Suppressor macrophage treated with lipopolysaccharide for 1 hour (primary cell): ENCODE data around the gene MCRIP1.
A peak's percentile ranks its signal among the peaks of the same experiment; 100 is the strongest.

Source experiments
- DNase-seq, 3 donors: peaks; one replicate each; pipeline ENCODE4 v3.0.0-alpha.2; 2020 to 2022

The MCRIP1 gene

DNA sequence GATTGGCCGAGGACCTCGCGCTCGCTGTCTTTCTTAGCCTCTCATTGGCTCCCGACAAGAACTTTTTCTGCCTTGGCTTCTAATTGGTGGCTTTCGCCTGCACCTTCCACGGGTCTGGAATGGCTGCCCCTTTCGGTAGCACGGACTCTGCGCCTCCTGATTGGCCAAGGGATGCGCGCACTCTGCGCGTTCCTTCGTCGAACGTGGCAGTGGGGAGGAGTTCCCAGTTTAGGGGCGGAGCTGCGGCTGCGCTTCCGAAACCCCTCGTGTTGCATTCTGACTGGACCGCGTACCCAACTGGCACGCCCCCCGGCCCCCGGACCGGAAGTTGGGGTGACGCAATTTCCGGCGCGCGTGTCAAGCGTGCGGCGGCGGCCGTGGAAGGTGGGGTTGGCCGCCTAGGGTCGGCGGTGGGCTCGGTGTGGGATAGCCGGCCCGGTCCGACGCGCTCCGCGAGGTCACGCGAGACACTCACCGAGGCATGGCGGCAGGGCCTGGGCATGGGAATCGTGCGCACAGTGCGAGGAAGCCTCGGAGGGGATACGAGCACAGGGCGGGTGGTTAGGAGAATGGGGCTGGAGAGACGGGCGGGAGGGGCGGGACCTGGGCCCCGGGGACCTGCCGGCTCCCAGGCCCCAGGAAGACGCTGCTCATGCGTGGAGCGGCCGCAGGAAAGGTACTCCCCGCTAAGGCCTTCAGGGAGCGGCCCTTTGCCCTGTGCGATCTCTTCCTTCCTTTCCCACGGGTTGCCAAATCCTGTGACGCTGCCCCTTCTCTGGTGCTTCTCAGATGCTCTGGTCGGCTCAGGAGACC, 27.9 kb upstream of the MCRIP1 start:
- peak; percentile 100 for DNase-seq

DNA sequence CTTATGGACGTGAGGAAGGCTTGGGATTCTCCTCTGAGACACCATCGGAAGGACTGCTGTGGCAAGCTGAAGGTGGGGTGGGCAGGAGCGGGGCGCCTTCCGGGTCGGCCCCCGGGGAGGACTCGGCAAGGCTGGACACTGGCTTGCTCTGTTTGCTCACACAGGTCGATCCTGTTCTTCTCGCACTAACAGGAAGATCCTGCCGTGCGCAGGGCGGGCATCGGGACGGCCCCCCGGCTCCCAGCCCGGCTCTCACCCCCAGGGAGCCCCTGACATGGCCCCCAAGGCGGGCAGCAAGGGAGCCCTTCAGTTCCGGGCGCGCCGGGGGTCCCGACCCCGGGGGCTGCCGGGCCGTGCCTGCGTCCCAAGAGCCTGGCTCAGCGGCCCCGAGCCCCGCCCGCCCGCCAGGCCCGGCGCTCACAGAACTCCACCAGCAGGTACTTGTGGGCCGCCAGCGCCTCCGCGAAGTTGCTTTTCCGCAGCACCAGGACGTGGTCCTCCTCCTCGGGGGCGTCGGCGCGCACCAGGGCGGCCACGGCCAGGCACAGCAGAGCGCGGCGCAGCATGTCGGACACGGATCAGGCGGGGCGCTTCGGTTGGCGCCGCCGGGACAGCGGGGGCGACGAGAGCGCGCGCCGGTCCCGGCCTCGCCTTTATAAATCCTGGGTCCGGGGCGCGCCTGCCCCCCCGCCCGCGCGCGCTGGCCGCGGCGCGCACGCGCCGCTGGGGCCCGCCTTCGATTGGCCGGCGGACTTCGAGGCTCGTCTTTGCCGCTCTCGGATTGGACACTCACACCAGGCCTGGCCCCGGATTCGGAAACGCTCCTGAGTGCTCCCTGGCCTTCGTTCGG, 27.0 kb upstream of the MCRIP1 start, which contains the start of gene P4HB:
Gene P4HB, minus strand, starts transcription at position 630 of the 850 bp plus-strand sequence. Its CDS starts 64 bp downstream, at position 566.
- DNase-seq = peak in 1 of 3 donors; percentile 99

DNA sequence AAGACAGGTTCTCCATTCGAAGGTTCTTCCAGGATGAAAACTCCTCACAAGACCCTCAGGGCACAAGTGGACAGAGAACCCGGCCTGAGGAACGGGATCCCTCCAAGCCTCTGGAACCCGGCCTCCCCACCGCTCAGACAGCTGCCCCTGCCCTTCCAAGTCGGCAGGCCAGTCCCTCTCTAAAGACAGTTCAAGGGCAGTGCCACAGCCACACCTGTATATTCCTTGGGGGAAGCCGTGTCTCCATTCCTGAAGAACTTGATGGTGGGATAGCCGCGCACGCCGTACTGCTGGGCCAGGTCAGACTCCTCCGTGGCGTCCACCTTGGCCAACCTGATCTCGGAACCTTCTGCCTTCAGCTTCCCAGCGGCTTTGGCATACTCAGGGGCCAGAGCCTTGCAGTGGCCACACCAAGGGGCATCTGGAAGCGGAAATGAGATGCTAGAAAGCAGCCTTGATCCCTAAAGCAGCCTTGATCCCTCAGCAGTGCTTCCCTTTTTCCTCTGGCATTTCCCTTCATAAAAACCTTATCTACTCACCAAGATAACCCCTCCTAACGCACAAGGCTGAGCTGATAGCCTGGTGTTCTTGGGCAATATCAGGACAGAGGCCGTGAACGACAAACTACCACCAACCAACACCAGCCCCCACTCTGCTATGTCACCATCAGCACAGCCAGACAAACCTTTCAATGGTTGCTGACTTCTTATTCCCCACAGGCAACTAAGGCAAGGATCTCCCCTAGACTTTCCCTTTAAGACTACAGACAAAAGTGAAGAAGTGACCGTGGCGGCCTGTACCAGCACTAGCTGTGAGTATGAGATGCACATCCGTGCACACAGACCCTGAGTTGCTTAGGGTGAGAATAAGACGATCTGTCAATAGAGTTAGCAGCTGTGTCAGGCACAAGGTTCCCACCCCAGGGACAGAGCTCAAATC, 26.1 kb upstream of the MCRIP1 start:
- DNase-seq = peak; percentile 36 to 51 (median 51)

- no peak for DNase-seq
Measured at GRCh38 chr17:81858170-81858966, 25.3 kb upstream of the MCRIP1 start.

DNA sequence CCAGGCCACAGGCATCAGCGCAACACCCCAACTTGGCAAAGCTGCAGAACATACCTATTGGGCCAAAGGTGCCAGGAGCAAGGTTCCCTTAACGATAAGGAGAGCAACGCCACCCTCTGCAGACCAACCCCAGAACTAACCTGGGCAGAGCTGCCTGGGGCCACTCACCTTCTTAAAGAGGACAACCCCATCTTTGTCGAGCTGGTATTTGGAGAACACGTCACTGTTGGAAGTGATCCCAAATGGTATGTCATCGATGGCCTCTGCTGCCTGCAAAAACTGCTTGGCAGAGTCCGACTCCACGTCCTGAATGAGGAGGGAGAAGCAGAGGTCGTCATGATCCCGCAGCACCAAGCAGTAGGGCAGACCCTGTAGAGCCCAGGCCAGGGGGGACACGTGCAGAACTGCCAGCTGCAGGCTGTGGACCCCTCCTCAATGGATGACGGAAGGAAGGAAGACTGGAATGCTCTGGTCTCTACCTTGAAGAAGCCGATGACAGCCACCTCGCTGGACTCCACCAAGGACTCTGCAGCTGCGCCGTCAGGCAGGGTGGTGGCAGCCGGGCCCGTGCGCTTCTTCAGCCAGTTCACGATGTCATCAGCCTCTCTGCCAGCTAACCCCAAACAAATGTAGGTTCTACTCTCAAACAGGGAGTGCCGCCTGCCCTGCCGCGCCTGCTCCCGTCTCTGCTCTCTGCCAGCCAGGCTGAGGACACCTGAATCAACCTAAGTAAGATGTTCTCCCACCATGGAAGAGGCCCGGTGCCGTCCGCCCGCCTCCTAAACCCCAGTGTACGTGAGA, 22.1 kb upstream of the MCRIP1 start:
- no peak for DNase-seq

DNA sequence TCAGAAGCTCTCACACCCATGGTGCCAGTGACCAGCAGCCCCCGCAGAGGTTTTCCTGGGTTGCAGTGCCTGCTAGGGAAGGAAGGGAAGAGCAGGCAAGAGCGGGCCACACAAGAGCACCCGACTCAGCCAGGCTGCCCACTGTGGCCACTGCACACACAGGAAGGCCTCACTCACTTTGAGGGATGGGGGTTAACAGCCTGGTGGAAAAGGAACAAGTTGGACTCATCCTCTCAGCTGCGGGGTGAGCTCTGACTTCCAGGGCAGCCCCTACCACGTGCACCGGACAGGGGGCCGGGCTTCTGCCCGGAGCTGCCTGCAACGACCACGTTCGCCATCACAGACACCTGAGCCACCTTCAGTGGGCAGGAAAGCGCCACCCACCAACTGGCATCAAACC, 19.1 kb upstream of the MCRIP1 start:
- no peak for DNase-seq

DNA sequence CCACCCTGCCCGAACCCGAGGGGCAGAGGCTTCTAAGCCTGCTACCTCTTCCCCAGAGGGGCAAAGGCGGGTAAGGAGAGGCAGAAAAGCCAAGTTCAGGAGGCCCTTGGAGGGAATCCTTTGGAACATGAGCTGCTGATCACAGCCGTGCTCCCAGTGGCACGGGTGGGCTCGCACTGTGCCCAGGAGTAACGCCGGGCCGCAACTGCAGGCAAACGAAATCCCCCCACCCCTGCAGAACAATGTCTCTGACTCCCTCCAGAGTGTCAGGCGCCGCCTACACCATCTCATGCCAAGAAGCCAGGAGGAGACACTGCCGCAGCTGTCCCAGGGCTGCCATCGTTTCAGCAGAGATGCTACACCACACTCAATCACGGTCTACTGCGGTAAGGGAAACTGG, 18.3 kb upstream of the MCRIP1 start:
- DNase-seq = no peak

- DNase-seq = no peak
Measured at GRCh38 chr17:81849457-81849856, 16.4 kb upstream of the MCRIP1 start.

- no peak for DNase-seq
Measured at GRCh38 chr17:81846743-81847689, 13.9 kb upstream of the MCRIP1 start.

DNA sequence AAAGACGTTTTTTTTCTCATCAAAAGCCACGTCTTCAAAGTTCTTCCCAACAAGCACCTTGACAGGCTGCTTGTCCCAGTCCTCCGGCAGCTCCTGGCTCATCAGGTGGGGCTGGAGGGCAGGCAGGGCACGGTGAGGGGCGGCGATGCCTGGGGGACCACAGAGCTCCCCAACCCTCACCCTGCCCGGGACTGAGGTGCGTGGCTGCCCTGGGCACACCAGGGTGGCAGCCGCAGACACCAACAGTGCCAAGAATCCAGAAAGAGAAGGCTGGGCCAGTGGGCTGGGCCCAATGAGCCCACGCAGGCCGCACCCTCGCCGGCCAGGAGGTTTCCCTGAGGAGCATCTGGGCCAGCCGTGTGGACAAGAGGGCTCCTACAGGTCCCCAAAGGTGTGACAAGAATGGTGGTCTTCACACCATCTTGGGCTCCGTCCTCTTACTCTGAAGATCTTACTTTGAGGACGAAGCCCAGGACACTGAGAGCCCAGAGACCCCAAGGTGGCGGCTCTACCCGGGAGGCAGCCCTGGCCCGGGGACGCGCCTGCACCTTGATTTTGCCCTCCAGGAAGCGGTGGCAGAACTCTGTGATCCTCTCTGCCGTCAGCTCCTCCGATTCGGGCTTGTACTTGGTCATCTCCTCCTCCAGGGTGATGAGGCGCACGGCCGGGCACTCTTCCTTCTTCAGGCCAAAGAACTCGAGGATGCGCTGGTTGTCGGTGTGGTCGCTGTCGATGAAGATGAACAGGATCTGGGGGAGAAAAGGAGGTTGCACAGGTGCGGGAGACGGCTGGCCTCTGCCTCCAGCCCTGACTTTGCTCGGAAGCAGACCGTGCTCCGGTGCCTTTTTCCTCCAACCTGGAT, 13.0 kb upstream of the MCRIP1 start:
- no peak for DNase-seq

DNA sequence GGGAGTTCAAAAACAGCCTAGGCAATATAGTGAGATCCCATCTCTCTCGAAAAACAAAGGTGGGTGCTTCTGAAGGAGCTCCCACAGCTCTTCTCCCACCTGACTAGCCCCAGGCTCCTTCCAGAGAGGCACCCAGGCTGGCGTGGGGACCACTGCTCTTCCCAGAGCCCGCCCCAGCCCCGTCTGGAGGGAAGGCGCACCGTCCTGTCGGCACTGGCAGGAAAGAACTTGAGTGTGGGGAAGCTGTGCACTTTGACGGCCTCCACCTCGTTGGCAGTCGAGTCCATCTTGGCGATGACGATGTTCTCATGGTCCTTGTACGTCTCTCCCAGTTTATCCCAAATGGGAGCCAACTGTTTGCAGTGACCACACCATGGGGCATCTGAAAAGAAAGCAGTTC, 12.3 kb upstream of the MCRIP1 start:
- DNase-seq = no peak

GRCh38 chr17:81844887-81845286, 11.8 kb upstream of the MCRIP1 start:
- DNase-seq = no peak

DNA sequence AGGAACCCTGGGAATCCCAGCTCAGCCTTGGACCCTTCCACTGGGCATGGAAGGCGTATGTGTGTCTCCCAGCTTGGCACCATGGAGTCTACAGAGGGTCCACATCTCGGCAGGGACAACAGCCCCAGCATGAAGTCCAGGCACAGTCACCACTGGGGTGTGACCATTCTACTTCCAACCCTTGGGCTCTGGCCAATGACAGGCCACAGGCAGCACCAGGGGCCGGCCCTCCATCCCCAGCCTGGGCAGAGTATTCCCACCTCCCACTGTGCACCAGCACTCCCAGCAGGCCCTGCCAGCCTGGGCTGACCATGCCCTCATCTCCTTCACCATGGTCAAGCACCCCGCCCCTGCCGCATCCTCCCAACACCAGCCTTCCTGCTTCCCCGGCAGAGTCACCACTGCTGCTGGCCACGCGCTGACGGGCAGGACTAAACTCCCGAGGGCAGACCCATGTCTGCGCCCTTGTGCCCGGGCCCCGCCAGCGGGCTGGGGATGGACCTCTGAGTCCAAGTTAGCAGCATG, 11.3 kb upstream of the MCRIP1 start:
- DNase-seq = no peak

- no peak for DNase-seq
Measured at GRCh38 chr17:81843713-81844326, 10.7 kb upstream of the MCRIP1 start.

DNA sequence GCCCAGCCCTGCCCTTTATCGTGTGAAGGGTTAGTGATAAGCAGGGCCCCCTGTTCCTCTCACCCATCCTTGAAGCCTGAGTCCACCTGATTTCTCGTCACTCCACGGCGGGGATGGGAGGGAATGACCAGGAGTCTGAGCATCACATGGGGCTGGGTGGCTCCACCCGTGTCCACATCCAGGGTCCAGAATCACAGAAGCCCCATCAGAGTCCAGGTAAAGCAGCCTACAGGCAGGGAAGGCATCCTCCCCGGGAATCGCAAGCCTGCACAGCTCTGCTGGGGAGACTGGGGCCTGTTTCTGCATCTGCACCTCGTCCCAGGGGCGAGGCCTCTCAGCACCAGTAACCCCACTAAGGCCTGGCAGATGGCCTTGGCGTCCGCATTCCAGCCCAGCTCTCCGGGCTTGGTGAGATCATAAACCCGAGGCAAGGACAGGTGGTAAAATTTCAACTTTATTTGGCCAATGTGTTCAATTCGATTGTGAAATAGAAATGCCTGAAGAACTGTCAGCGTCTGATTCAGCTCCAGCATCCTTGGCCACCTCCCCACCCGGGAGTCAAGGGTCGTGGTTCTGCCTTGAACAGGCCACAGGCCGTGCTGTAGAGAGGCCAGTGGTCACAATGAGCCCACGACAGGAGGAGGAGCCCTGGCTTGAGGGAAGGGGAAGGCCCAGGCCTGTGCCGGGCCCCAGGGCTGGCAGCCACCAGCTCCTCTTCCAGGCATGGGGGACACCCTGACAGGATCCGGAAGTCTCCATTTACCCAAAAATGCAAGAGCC, 9.8 kb upstream of the MCRIP1 start:
- no peak for DNase-seq

DNA sequence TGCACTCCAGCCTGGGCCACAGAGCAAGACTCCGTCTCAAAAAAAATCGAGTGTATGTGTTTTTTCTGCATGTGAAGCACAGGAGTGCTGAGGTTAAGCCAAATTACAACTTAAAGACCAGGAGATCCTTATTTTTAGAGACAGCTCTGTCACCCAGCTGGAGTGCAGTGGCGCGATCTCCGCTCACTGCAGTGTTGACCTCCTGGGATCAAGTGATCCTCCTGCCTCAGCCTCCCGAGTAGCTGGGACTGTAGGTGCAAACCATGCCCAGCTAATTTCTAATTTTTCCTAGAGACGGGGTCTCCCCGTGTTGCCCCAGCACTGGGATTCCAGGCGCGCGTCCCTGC, 9.3 kb upstream of the MCRIP1 start:
- DNase-seq = no peak

DNA sequence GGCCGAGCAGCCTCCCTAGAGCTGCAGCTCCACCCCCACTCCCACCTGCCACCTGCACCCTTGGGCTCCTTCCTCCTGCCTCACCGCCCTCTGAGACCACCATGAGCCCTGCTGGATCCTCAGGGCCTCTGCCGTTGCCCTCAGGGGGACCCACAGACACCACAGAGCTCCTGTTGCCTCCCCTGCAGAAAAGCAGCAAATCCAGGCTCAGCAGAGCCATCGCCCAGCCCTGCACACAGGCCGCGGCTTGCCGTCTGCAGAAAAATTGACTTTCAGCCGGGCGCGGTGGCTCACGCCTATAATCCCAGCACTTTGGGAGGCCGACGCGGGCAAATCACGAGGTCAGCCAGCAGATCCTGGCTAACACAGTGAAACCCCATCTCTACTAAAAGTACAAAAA, 8.8 kb upstream of the MCRIP1 start:
- DNase-seq = no peak
